B cell (primary cell): Measurements from ENCODE around the gene THADA. TPM values are rescaled to one million over a fixed set of nuclear protein-coding genes. Genes with fewer than 3 reads are reported as not detected.

Source experiments
- ATAC-seq: fragments of 200-7000 bp; cut with Tn5 transposase; one replicate; pipeline ENCODE4 v1.10.0; 2021; ENCODE audit warnings: low read depth, mild to moderate bottlenecking, moderate number of reproducible peaks, moderate library complexity
- CTCF ChIA-PET: fragments of 350-600 bp; sonication (Branson Sonifier 250); formaldehyde crosslinking; loops from one replicate; lab custom pipeline; 2021; ENCODE audit warnings: antibody characterized with exemption, inconsistent platforms; lab: Charles Lee
- POLR2A ChIA-PET: fragments of 350-600 bp; sonication (Branson Sonifier 250); formaldehyde crosslinking; loops from one replicate; lab custom pipeline; 2021; ENCODE audit warnings: antibody characterized with exemption; lab: Charles Lee
- DNase-seq: peaks from one replicate; pipeline ENCODE4 v3.0.0; 2013
- H2AFZ ChIP-seq: 2 replicates; pipeline ENCODE4 v1.6.1; 2012; ENCODE audit warnings: mild to moderate bottlenecking, low read depth, low read length; ENCODE audit not compliant: insufficient read depth, poor library complexity, severe bottlenecking
- H3K27ac ChIP-seq, 2 donors: 1 replicate in 1 of 2; 2 replicates in 1 of 2; pipeline ENCODE4 v1.5.1; 2012 to 2013; ENCODE audit warnings: low read length in 2 of 2, mild to moderate bottlenecking in 2 of 2, moderate library complexity in 1 of 2
- H3K27me3 ChIP-seq, 4 experiments: fragments of 200-600 bp in 1 of 4; sonication (generic) in 1 of 4; replicated peaks in 1 of 4; 1 replicate in 2 of 4; 2 replicates in 2 of 4; pipeline versions ENCODE4 v1.6.1 to v1.7.0; 2013 to 2016; ENCODE audit warnings: low read length in 3 of 4, mild to moderate bottlenecking in 2 of 4, mixed read lengths in 1 of 4, moderate library complexity in 1 of 4; ENCODE audit not compliant: insufficient read depth in 4 of 4, control insufficient read depth in 3 of 4; ENCODE audit errors: control extremely low read depth in 1 of 4
- H3K36me3 ChIP-seq, 2 experiments: replicated peaks in 1 of 2; 1 replicate in 1 of 2; 2 replicates in 1 of 2; pipeline versions ENCODE4 v1.6.1 to v1.7.1; 2013; ENCODE audit warnings: low read length in 1 of 2; ENCODE audit not compliant: insufficient read depth in 2 of 2, control insufficient read depth in 1 of 2; ENCODE audit errors: control extremely low read depth in 1 of 2, extremely low read depth in 1 of 2
- H3K4me1 ChIP-seq, 2 donors: fragments of 200-600 bp in 1 of 2; sonication (generic) in 1 of 2; 1 replicate in 1 of 2; 2 replicates in 1 of 2; pipeline versions ENCODE4 v1.5.1 to v1.6.1; 2013 to 2017; ENCODE audit warnings: low read length in 2 of 2; ENCODE audit not compliant: control insufficient read depth in 2 of 2, insufficient read depth in 2 of 2
- H3K4me2 ChIP-seq: replicated peaks from 2 replicates; pipeline ENCODE3; 2012; ENCODE audit warnings: mild to moderate bottlenecking, low read depth, low read length; ENCODE audit not compliant: poor library complexity, severe bottlenecking
- H3K4me3 ChIP-seq, 5 experiments: fragments of 200-600 bp in 1 of 5; sonication (generic) in 1 of 5; 1 replicate in 3 of 5; 2 replicates in 2 of 5; pipeline versions ENCODE4 v1.5.1 to v1.7.0; 2011 to 2016; ENCODE audit warnings: low read length in 4 of 5, mild to moderate bottlenecking in 4 of 5, low read depth in 2 of 5, control low read depth in 1 of 5, moderate library complexity in 1 of 5; ENCODE audit not compliant: insufficient read depth in 1 of 5; ENCODE audit errors: control extremely low read depth in 1 of 5, extremely low read depth in 1 of 5
- H3K79me2 ChIP-seq: fragments of 200-600 bp; sonication (generic); one replicate; pipeline ENCODE4 v1.6.0; 2016; ENCODE audit warnings: low read length; ENCODE audit not compliant: control insufficient read depth, insufficient read depth
- H3K9ac ChIP-seq: fragments of 200-600 bp; sonication (generic); 2 replicates; pipeline ENCODE4 v1.6.1; 2017; ENCODE audit warnings: mild to moderate bottlenecking, low read length, moderate library complexity
- H3K9me3 ChIP-seq, 3 donors: one replicate each; pipeline versions ENCODE4 v1.6.1 to v1.7.1; 2013; ENCODE audit warnings: low read length in 2 of 3; ENCODE audit not compliant: control insufficient read depth in 2 of 3, insufficient read depth in 1 of 3; ENCODE audit errors: control extremely low read depth in 1 of 3
- H4K20me1 ChIP-seq: 2 replicates; pipeline ENCODE4 v1.6.0; 2012; ENCODE audit warnings: mild to moderate bottlenecking, low read length; ENCODE audit not compliant: insufficient read depth, control insufficient read depth, poor library complexity, severe bottlenecking
- H3K27ac Mint-ChIP-seq: one replicate; pipeline ENCODE4 v1.8.0; 2021; ENCODE audit warnings: mixed read lengths
- H3K27me3 Mint-ChIP-seq: one replicate; pipeline ENCODE4 v1.8.0; 2021; ENCODE audit warnings: mixed read lengths
- H3K4me1 Mint-ChIP-seq: one replicate; pipeline ENCODE4 v1.8.0; 2021; ENCODE audit warnings: mixed read lengths
- H3K4me3 Mint-ChIP-seq: one replicate; pipeline ENCODE4 v1.8.0; 2021; ENCODE audit warnings: mixed read lengths
- H3K9me3 Mint-ChIP-seq: one replicate; pipeline ENCODE4 v1.8.0; 2022; ENCODE audit warnings: mixed read lengths; ENCODE audit not compliant: insufficient read depth
- CTCF ChIP-seq: fragments of 200-600 bp; IDR thresholded peaks from one replicate; pipeline ENCODE4 v1.8.0; 2022; ENCODE audit warnings: antibody characterized with exemption, mild to moderate bottlenecking
- EZH2 ChIP-seq: IDR thresholded peaks from 2 replicates; pipeline ENCODE4 v1.6.1; 2012; ENCODE audit warnings: borderline replicate concordance, low read depth, mild to moderate bottlenecking, moderate library complexity, low read length; ENCODE audit not compliant: insufficient read depth, poor library complexity, severe bottlenecking
- WGBS: methylation state at CpG from one replicate; pipeline ENCODE4 v1.1.5; 2013; ENCODE audit warnings: missing lambda C conversion rate; ENCODE audit not compliant: insufficient coverage; 5-methylcytosine and 5-hydroxymethylcytosine counted together
- intact Hi-C: fragments of 100-400 bp; cut with micrococcal nuclease; formaldehyde crosslinking; loops from one replicate; pipeline ENCODE4 v1.10.0; 2022
- polyA plus RNA-seq: library from polyadenylated mRNA; depleted of rRNA; stranded (reverse); fragments of >200 nt; gene quantifications from 2 replicates; pipeline ENCODE4 v1.2.3, GENCODE V29; 2012
- total RNA-seq, 2 donors: library from RNA; stranded (reverse); fragments of 120-200 nt in 1 of 2; gene quantifications; 1 replicate in 1 of 2; 2 replicates in 1 of 2; pipeline versions ENCODE4 v1.2.3 to v1.2.4, GENCODE V29; 2013 to 2022

THADA gene
- total and polyA plus RNA-seq, 2 donors (not counting 1 experiment from before 2014, with no cell fraction given) = 17.6 to 48.5 TPM

- Histone ChIP-seq H4K20me1 (no peaks in the 10 kb centered on the region), H3K9me3 (no peaks in the 10 kb centered on the region), H3K4me2 (no peak overlapping the region), H3K79me2 (no peaks in the 10 kb centered on the region), H2AFZ (no peak overlapping the region), H3K27ac (no peak overlapping the region), H3K9ac (no peak overlapping the region), H3K27me3 (no peaks in the 10 kb centered on the region), H3K4me1 (peaks cover 0 to 6% of the 10 kb centered on the region in 2 donors), H3K36me3 (peaks cover 3 to 11% of the 10 kb centered on the region in 2 experiments), H3K4me3 (no peak overlapping the region)
- POLR2A ChIA-PET = no interaction called here
- H3K27me3 Mint-ChIP-seq = no peaks in the 10 kb centered on the region
- CTCF ChIA-PET = no interaction called here
- no peak for TF ChIP-seq CTCF
- TF ChIP-seq EZH2 = no peak
- H3K9me3 Mint-ChIP-seq = no peaks in the 10 kb centered on the region
- peaks cover 18% of the 10 kb centered on the region for H3K4me1 Mint-ChIP-seq
- H3K27ac Mint-ChIP-seq = no peak overlapping the region
- intact Hi-C loops = no loop called here
- no peak overlapping the region for H3K4me3 Mint-ChIP-seq
- 100% methylated on average over 5 of the region's 6 CpGs for WGBS
- ATAC-seq (no peak), DNase-seq (no peak)
Observed at GRCh38 chr2:43389581-43390466, 206.0 kb downstream of the THADA start.

- H3K36me3 ChIP-seq = peaks cover 3 to 7% of the 10 kb centered on the region in 2 experiments
- H3K9me3 ChIP-seq = no peaks in the 10 kb centered on the region
- no peak overlapping the region for H2AFZ ChIP-seq
- no CpG with 5 or more reads among the region's 2 CpGs for WGBS
- DNase-seq (no peak), ATAC-seq (no peak)
- H3K27me3 Mint-ChIP-seq = no peaks in the 10 kb centered on the region
- POLR2A ChIA-PET = no interaction called here
- no peaks in the 10 kb centered on the region for H4K20me1 ChIP-seq
- no peak overlapping the region for H3K27ac ChIP-seq
- peaks cover 20% of the 10 kb centered on the region for H3K4me1 Mint-ChIP-seq
- H3K27ac Mint-ChIP-seq = no peak overlapping the region
- H3K9ac ChIP-seq = no peak overlapping the region
- H3K27me3 ChIP-seq = no peaks in the 10 kb centered on the region
- intact Hi-C loops = no loop called here
- TF ChIP-seq CTCF (no peak), EZH2 (no peak)
- no peak overlapping the region for H3K4me3 ChIP-seq
- H3K9me3 Mint-ChIP-seq = no peaks in the 10 kb centered on the region
- CTCF ChIA-PET = no interaction called here
- peaks cover 0 to 6% of the 10 kb centered on the region in 2 donors for H3K4me1 ChIP-seq
- H3K4me2 ChIP-seq = no peak overlapping the region
- no peaks in the 10 kb centered on the region for H3K79me2 ChIP-seq
- no peak overlapping the region for H3K4me3 Mint-ChIP-seq
Observed at GRCh38 chr2:43388371-43388770, 207.5 kb downstream of the THADA start.
